ENCODE measurements around the gene BARHL1. TPM values are rescaled to one million over a fixed set of nuclear protein-coding genes. Genes with fewer than 3 reads are reported as not detected.

Gene BARHL1
- polyA plus RNA-seq, 4 donors, result not detected

- no peak for DNase-seq (ENCODE audit: low read depth in 4 of 4, low spot score in 3 of 4)
Measured at GRCh38 chr9:132586830-132587591, 4.6 kb downstream of the BARHL1 start.

- DNase-seq (ENCODE audit: low read depth in 4 of 4, low spot score in 3 of 4), result no peak
Measured at GRCh38 chr9:132587592-132587955, 5.2 kb downstream of the BARHL1 start.

DNA sequence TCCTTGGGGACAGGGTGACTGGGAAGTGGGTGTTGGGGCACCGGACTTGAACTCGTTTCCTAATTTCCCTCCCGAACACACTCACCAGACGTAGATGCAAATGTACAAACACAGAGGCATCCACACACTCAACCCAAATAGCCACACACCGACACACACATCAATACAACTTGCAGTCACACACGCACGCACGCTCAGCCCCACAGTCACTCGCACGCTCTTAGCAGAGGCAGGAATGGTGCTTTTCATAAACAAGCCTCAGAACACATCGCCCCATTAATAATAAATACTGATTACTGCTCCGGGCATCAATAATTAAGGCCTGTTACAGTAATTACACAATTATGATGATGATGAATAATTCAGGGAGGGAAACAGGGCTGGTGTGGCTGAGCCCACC lies 5.7 kb downstream of the BARHL1 start:
- DNase-seq (ENCODE audit: low read depth in 4 of 4, low spot score in 3 of 4), result no peak

- no peak for DNase-seq (ENCODE audit: low read depth in 4 of 4, low spot score in 3 of 4)
Measured at GRCh38 chr9:132588501-132589147, 6.2 kb downstream of the BARHL1 start.

DNA sequence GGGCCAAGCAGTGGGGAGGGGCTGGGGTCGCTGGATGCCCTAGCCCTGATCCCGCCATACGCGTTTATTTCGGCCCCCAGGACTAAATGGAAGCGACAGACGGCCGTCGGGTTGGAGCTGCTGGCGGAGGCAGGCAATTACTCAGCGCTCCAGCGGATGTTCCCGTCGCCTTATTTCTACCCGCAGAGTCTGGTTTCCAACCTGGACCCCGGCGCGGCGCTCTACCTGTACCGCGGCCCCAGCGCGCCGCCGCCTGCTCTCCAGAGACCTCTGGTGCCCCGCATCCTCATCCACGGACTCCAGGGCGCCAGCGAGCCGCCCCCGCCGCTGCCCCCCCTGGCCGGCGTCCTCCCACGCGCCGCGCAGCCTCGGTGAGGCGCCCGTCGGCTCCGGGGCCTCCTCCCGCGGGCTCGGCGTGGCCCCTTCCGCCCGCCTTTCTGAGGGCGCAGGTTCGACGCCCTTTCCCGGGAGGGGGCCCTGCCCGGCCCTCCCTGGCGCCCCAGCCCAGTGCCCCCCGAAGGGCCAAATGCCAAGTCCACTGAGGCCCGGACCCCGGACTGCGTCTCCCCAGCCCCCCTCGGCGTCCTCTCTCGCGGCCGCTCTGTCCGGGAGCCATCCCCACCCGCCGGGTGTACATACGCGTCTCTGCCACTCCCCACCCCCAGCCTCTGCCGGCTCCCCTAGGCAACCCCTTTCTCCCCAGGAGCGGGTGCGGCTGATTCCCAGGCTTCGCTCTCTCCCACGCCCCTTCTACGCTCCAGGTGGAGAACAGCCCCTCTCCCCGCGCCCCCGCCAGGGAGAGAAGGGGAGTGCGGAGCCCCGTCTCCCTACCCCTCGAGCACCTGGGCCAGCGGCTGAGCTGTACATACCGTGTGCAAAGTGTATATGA lies 7.0 kb downstream of the BARHL1 start:
- DNase-seq (ENCODE audit: low read depth in 4 of 4, low spot score in 3 of 4), result no peak

DNA sequence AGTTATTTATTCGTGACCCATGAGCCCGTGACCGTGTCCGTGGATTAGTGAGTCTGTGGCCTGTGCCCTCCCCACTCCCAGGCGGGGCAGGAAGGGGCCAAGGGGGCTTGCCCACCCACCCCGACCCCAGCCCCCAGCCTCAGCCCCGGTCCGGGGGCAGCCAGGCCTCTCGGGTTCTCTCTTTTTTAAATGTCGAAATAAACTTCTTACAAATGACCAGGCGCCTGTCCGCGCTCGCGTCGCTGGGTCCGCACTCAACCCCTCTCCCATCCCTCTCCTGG lies 7.6 kb downstream of the BARHL1 start:
- DNase-seq (ENCODE audit: low read depth in 4 of 4, low spot score in 3 of 4), result no peak

DNA sequence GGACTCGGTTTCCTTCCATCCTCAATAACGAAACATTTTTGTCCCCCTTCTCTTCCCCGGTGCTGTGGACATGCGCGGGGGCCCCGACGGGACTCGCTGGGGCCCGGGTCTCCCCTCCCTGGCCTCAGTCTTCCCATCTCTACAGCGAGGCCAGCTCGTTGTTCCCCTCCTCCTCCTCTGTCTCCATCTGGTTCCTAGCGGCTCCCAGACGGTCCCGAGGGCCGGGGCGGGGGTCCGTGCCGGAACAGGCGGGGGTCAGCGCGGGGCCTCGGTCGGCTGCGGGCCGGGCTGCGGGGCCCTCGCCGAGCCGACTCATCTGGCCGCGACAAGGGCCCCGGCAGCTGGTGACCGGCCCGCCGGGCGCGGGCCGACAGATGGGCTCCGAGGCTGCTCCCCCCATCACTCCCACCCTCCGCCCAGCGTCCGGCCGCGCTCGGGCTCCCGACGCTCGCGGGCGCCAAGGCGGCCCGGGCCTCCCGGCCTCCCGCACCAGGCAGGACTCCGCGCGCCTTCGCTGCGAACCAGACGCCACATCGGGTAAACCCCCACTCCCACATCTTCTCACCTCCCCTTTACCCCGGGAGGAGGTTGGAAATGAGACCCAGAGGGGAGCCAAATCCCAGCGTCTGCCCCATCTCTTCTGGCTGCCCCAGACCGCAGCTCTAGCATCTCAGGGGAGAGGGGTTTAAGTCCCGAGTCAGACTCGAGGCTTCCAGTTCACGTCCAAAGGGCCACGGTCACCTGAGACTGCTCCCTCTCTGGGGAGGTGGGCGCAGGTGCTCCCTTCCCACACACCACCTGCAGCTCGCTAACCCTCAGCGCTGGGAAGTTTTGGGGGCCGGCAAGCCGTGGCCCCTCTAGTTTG lies 8.1 kb downstream of the BARHL1 start:
- no peak for DNase-seq (ENCODE audit: low read depth in 4 of 4, low spot score in 3 of 4)

DNA sequence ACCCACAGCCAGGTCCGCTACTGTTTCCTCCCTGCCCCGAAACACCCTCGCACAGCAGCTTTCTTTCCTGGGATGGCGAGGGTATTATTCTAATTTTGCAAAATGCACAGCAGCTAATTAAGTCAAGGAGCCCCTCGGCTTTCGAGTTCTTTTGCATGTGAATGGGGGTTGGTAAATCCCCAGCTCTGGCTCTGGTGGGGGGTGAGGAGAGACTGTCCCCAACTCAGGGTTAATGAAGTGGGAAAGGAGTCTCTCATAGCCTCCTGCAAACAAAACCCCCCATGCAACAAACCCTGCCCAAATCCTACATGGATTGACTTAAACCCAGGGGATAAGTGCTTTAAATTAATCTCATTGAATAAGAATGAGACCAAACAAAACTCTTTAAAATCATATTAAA lies 8.8 kb downstream of the BARHL1 start:
- no peak for DNase-seq (ENCODE audit: low read depth in 4 of 4, low spot score in 3 of 4)

GRCh38 chr9:132591751-132592314 lies 9.4 kb downstream of the BARHL1 start:
- DNase-seq (ENCODE audit: low read depth in 4 of 4, low spot score in 3 of 4), result no peak

DNA sequence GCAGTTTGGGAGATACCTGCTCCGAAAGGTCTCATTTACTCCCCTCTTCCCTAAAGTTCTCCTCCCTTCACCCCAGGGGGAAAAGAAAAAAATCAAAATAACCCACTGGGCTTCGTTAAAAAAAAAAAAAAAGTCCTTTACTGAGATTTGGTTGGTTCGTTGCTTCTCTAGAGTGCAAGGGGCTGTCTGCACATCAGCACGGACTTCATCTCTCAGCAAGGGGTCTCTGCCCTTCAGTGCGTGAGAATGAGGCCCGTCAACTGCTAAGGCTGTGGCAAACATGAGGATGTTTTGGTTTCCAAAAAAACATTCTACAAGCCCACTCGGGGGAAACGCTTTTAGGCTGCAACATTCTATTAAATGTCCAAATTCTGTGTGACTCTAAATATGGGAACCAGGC lies 10.0 kb downstream of the BARHL1 start:
- DNase-seq (ENCODE audit: low read depth in 4 of 4, low spot score in 3 of 4), result no peak

- DNase-seq (ENCODE audit: low read depth in 4 of 4, low spot score in 3 of 4), result no peak
Measured at GRCh38 chr9:132594412-132594811, 12.0 kb downstream of the BARHL1 start.

- DNase-seq (ENCODE audit: low read depth in 4 of 4, low spot score in 3 of 4), result no peak
Measured at GRCh38 chr9:132595319-132595718, 12.9 kb downstream of the BARHL1 start.

GRCh38 chr9:132596200-132596599 lies 13.8 kb downstream of the BARHL1 start:
- no peak for DNase-seq (ENCODE audit: low read depth in 4 of 4, low spot score in 3 of 4)

DNA sequence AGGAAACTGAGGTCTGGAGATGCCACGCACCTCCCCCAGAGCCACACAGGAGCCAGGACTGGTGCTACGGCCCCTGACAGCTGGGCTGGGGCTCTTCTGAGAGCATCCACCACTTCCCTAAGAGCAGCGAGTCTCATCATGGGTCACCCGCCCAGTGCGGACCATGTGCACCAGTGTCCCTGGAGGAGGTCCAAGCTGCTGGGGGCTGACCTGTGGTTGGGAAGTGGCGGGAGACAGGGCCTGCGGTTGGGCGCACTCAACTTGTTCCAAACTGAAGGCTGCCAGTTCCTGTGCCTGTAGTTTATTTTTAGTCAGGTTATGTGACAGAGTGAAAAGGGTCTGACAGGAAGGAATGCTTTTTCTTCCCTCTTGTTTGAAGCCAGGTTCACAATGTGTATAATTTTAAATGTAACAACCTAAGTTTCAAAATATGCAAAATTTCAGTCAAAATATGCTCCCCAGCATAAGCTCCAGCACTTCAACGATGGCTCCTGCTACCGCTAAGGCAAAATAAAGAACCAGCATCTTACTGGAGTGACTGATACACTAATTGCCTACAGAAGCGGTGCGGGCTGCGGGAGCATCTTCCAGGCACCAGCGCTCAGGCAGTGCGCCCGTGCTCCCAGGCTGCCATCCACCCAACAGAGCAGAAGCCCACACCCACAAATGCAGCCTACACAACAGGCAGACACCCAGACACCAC lies 14.8 kb downstream of the BARHL1 start:
- no peak for DNase-seq (ENCODE audit: low read depth in 4 of 4, low spot score in 3 of 4)

DNA sequence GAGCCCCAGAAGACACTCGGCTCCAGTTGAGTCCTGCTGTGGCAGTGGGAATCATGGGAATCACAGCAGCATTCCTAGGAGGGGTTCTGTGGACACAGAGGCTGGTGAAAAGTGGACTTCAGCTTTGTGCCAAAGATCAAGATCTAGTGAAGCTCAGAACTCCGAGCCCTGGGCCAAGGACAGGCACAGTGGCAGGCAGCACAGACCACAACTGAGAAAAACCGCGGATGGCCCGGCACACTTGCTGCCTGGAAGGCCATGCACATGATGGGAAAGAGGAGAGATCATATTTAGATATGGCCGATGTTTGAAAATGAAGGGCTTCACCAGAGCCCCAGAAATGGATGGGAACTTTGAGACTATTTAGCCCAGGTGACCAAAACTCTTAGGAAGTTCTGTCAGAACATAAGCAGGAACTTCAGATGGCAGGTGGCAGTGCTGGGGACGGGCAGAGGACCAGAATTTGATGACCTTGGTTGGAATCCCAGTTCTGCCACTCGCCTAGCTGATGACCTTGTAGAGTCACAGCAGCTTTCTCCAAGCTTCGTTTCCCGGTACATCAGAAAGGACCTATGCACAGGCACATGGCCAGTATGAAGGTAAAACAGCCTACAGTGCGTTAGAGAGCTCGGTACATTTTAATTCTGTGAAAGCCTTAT lies 18.0 kb downstream of the BARHL1 start:
- no peak for DNase-seq (ENCODE audit: low read depth in 4 of 4, low spot score in 3 of 4)

GRCh38 chr9:132602207-132602606 lies 19.8 kb downstream of the BARHL1 start:
- DNase-seq (ENCODE audit: low read depth in 4 of 4, low spot score in 3 of 4), result no peak

- no peak for DNase-seq (ENCODE audit: low read depth in 4 of 4, low spot score in 3 of 4)
Measured at GRCh38 chr9:132605387-132605786, 23.0 kb downstream of the BARHL1 start.

DNA sequence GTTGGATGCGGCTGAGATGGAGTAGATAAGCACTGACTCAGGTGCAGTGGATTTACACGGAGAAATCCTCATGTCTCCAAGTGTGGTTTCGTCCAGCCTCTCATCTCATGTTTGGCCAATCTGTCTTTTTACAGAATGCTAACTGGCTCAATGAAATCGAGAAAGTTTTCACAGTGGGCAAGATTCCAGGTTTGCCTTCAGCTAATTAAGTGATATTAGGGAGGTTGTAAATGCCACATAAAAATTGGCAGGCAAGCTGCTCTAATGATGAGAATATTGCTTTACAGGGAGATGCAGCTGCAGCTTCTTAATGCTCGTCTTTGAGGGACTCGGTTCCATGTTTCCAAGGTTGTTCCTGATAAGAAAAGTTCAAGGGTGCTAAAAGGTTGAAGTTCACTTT lies 23.7 kb downstream of the BARHL1 start:
- no peak for DNase-seq (ENCODE audit: low read depth in 4 of 4, low spot score in 3 of 4)

DNA sequence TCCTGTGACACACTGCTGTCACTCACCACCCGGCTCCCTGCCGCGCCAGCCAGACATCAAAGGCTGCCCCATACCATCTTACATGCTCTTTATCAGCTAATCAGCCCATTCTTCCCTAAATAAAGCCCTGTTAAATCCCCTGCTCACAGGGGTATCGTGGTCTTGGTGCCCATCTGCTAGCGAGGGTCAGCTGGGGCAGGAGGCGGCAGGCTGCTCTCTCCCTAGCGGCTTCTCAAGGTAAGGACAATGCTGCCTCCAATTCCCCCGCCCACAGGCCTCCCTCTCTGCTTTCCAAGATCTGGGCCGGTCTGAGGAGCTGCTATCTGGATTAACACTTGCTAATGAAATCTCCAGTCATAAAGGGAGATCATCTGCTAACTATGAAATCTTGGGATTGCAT lies 26.8 kb downstream of the BARHL1 start:
- no peak for DNase-seq (ENCODE audit: low read depth in 4 of 4, low spot score in 3 of 4)

Data from left renal pelvis (tissue), 4 donors.